GM19023 (cell line): ENCODE results near the gene SLC26A9.

Experiments
- ATAC-seq: cut with Tn5 transposase; IDR thresholded peaks from one replicate; pipeline ENCODE4 v1.9.1; 2021; ENCODE audit warnings: mild to moderate bottlenecking, moderate library complexity; ENCODE audit not compliant: unreplicated experiment

SLC26A9 gene

GRCh38 chr1:205927676-205928075 lies 15.6 kb downstream of the SLC26A9 start:
- ATAC-seq = no peak

GRCh38 chr1:205927247-205927646 lies 16.0 kb downstream of the SLC26A9 start:
- ATAC-seq = no peak

GRCh38 chr1:205926636-205927035 lies 16.6 kb downstream of the SLC26A9 start:
- no peak for ATAC-seq

GRCh38 chr1:205926213-205926612 lies 17.0 kb downstream of the SLC26A9 start:
- ATAC-seq = no peak

GRCh38 chr1:205925736-205926135 lies 17.5 kb downstream of the SLC26A9 start:
- no peak for ATAC-seq

- ATAC-seq = no peak
Observed at GRCh38 chr1:205924460-205924790, 18.8 kb downstream of the SLC26A9 start.

GRCh38 chr1:205923651-205924459 lies 19.4 kb downstream of the SLC26A9 start:
- no peak for ATAC-seq

- no peak for ATAC-seq
Observed at GRCh38 chr1:205922806-205923205, 20.4 kb downstream of the SLC26A9 start.

- ATAC-seq = no peak
Observed at GRCh38 chr1:205922314-205922713, 20.9 kb downstream of the SLC26A9 start.

GRCh38 chr1:205921570-205921909 lies 21.7 kb downstream of the SLC26A9 start:
- no peak for ATAC-seq

- ATAC-seq = no peak
Observed at GRCh38 chr1:205920861-205921569, 22.2 kb downstream of the SLC26A9 start.

GRCh38 chr1:205920159-205920558 lies 23.1 kb downstream of the SLC26A9 start:
- no peak for ATAC-seq

- no peak for ATAC-seq
Observed at GRCh38 chr1:205918955-205919746, 24.1 kb downstream of the SLC26A9 start.

- ATAC-seq = no peak
Observed at GRCh38 chr1:205917466-205918238, 25.6 kb downstream of the SLC26A9 start.

- no peak for ATAC-seq
Observed at GRCh38 chr1:205916541-205916940, 26.7 kb downstream of the SLC26A9 start.

GRCh38 chr1:205915354-205915990 lies 27.8 kb downstream of the SLC26A9 start:
- no peak for ATAC-seq

- ATAC-seq = no peak
Observed at GRCh38 chr1:205914730-205915129, 28.5 kb downstream of the SLC26A9 start.

- no peak for ATAC-seq
Observed at GRCh38 chr1:205914155-205914507, 29.1 kb downstream of the SLC26A9 start.

GRCh38 chr1:205913451-205914154 lies 29.7 kb downstream of the SLC26A9 start:
- no peak for ATAC-seq

- ATAC-seq = no peak
Observed at GRCh38 chr1:205907794-205908193, 35.5 kb downstream of the SLC26A9 start.
